ENCODE measurements around the gene USB1. TPM values are rescaled to one million over a fixed set of nuclear protein-coding genes. Genes with fewer than 3 reads are reported as not detected.

The USB1 gene
- total RNA-seq, 4 donors from 2014 or later = 21.3 to 63.4 (median 45.2) TPM

DNA sequence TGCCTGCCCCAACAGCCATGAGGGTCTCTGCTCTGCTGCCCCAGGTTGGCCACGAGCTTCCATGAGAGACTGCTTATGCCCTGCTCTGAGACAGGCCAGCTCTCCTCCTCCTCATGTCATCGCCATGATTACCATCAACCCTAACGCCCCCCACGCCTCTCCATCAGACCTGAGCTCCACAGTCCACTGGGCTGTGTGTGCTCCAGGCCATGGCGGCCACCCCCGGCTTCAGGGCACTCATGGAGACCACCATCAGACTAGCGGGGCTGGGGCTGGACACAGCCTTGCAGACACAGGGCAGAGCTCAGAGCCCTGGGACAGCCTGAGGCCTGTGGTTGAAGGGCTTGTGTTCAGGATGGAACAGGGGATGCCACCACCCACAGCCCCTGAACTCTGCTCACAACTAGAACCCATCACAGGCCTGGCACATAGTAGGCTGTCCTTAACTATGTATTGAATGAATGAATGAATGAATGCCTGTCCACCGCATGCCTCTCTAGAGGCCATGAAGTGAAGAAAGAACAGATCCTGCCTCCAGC is 44.9 kb upstream of the USB1 start:
- Histone ChIP-seq H3K4me3 (no peak overlapping the region), H3K36me3 (no peaks in the 10 kb centered on the region), H3K9me3 (no peaks in the 10 kb centered on the region), H3K4me1 (no peaks in the 10 kb centered on the region), H3K27me3 (no peaks in the 10 kb centered on the region), H3K27ac (no peak overlapping the region)
- TF ChIP-seq EP300 (IDR thresholded peaks at IDR 0.05; ENCODE audit: low read depth) = no peak
- no peak for TF ChIP-seq POLR2A (IDR thresholded peaks at IDR 0.05)
- TF ChIP-seq, protein P1, sequence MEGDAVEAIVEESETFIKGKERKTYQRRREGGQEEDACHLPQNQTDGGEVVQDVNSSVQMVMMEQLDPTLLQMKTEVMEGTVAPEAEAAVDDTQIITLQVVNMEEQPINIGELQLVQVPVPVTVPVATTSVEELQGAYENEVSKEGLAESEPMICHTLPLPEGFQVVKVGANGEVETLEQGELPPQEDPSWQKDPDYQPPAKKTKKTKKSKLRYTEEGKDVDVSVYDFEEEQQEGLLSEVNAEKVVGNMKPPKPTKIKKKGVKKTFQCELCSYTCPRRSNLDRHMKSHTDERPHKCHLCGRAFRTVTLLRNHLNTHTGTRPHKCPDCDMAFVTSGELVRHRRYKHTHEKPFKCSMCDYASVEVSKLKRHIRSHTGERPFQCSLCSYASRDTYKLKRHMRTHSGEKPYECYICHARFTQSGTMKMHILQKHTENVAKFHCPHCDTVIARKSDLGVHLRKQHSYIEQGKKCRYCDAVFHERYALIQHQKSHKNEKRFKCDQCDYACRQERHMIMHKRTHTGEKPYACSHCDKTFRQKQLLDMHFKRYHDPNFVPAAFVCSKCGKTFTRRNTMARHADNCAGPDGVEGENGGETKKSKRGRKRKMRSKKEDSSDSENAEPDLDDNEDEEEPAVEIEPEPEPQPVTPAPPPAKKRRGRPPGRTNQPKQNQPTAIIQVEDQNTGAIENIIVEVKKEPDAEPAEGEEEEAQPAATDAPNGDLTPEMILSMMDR (IDR thresholded peaks at IDR 0.05) = no peak
- TF ChIP-seq POLR2AphosphoS5 (IDR thresholded peaks at IDR 0.05) = no peak
- WGBS, 2 donors (ENCODE audit: low coverage in 1 of 2) = 89% methylated on average over 8 of the region's 8 CpGs; no CpG with 5 or more reads in 1 of the 2 donors
- no peak for DNase-seq
- intact Hi-C loops (cut with DNase I; ENCODE audit: low total_unique reads) = no loop called here
- in situ Hi-C loops (cut with MboI; ENCODE audit: low pct_ligation_motif_present in 1 of 4, low pct_unique_long_range_greater_than_20kb in 1 of 4, low sequenced_read_pairs in 3 of 4) = no loop called here

DNA sequence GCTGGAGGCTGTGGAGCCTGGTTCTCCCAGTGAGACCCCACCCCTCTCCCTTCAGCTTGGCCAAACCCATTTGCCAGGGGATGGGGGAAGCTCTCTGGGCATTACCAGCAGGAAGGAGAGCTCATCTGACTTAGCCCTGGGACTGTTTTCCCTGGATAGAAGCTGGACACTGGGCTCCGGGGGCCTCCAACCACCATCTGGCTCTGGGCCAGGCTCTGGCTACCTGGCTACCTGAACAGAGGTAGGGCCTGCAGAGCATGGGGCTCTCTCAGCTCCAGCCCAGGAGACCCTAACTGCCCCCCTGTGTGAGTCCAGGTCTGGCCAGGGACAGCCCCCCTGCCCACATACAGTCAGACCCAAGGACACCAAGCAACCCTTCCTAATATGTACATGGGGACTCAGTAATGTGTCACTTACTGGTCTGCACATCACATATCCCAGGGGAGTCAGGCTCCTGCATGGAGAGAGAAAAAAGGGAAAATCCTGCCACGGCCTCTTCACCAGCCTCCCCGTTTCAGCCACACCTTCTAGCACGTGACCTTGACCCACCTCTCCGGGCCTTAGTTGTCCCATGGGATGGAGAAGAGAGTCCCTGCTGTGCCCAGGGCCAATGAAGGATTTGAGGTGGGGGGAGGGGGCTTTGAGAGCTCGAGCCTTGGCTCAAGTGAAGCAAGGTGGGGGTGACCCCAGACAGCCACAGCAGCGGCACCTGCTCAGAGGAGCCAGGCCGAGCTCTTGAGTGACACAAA is 44.1 kb upstream of the USB1 start:
- H3K4me3 ChIP-seq = no peak overlapping the region
- H3K9me3 ChIP-seq = no peaks in the 10 kb centered on the region
- WGBS, 2 donors (ENCODE audit: low coverage in 1 of 2) = 64 to 71% methylated on average over 4 to 8 of the region's 8 CpGs
- intact Hi-C loops (cut with DNase I; ENCODE audit: low total_unique reads) (no loop called here), in situ Hi-C loops (cut with MboI; ENCODE audit: low pct_ligation_motif_present in 1 of 4, low pct_unique_long_range_greater_than_20kb in 1 of 4, low sequenced_read_pairs in 3 of 4) (no loop called here)
- no peaks in the 10 kb centered on the region for H3K36me3 ChIP-seq
- H3K27ac ChIP-seq = no peak overlapping the region
- H3K27me3 ChIP-seq = no peaks in the 10 kb centered on the region
- DNase-seq = no peak
- TF ChIP-seq POLR2AphosphoS5 (IDR thresholded peaks at IDR 0.05) (no peak), EP300 (IDR thresholded peaks at IDR 0.05; ENCODE audit: low read depth) (no peak), POLR2A (IDR thresholded peaks at IDR 0.05) (no peak)
- TF ChIP-seq, protein P1 (IDR thresholded peaks at IDR 0.05) = no peak
- no peaks in the 10 kb centered on the region for H3K4me1 ChIP-seq

DNA sequence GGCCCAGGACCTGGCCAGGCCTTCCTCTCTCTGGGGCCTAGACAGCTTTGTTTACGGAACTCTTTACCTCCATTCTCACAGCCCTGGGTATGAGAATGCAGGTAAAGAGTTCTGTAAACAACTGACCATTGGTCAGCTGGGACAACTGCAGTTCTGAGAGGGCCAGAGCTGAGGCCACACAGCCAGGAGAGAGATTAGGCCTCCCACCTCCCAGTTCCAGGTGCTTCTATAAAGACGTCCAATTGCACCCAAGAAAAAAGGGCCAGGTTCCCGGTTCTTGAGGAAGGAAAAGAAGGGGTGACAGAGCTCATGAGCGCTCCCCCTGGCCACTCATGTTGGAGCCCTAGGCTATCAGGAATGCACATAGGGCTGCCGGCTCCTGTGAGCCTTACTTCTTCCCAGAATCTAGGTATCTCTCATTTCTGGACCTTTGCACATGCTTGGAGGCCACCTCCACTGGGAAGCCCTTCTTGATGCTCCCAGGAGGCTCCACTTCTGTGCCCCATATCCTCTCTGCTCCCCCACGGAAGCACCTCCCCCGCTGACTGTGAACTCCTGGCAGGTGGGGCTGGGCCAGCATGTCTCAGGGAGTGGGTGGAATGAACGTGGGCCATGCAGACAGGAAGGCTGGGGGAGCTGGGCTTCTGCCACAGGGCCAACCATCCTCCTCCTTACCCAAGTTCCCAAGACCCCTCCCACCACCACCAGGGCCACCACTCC is 43.4 kb upstream of the USB1 start:
- Histone ChIP-seq H3K4me3 (no peak overlapping the region), H3K36me3 (no peaks in the 10 kb centered on the region), H3K27ac (no peak overlapping the region), H3K27me3 (no peaks in the 10 kb centered on the region), H3K4me1 (no peaks in the 10 kb centered on the region), H3K9me3 (no peaks in the 10 kb centered on the region)
- TF ChIP-seq, protein P1 (IDR thresholded peaks at IDR 0.05) = no peak
- TF ChIP-seq POLR2AphosphoS5 (IDR thresholded peaks at IDR 0.05) = no peak
- TF ChIP-seq POLR2A (IDR thresholded peaks at IDR 0.05) = no peak
- TF ChIP-seq EP300 (IDR thresholded peaks at IDR 0.05; ENCODE audit: low read depth) = no peak
- intact Hi-C loops (cut with DNase I; ENCODE audit: low total_unique reads) = no loop called here
- in situ Hi-C loops (cut with MboI; ENCODE audit: low pct_ligation_motif_present in 1 of 4, low pct_unique_long_range_greater_than_20kb in 1 of 4, low sequenced_read_pairs in 3 of 4) = no loop called here
- WGBS, 2 donors (ENCODE audit: low coverage in 1 of 2) = 75% methylated on average over 7 of the region's 8 CpGs; no CpG with 5 or more reads in 1 of the 2 donors
- DNase-seq = no peak

DNA sequence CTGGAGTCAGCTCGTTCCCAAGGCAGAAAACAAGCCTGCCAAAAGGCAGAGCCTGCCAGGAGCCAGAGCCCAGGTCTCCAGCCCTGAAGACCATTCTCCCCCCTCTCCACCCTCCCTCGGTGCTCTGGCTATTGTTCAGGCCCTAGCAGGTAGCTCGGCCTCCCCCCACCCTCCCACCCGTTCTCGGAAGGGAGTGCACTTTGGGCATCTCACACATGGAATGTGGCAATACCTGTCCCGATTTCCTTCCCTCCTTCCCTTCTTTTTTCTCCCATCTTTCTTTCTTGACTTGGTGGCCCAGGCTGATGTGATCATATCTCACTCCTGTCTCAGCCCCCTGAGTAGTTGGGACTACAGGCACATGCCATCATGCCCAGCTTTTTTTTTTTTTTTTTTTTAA is 42.7 kb upstream of the USB1 start:
- no peaks in the 10 kb centered on the region for H3K27me3 ChIP-seq
- 73% methylated on average over 6 of the region's 6 CpGs; no CpG with 5 or more reads in 1 of the 2 donors for WGBS, 2 donors (ENCODE audit: low coverage in 1 of 2)
- no peaks in the 10 kb centered on the region for H3K4me1 ChIP-seq
- intact Hi-C loops (cut with DNase I; ENCODE audit: low total_unique reads) = no loop called here
- H3K27ac ChIP-seq = no peak overlapping the region
- no peak for TF ChIP-seq EP300 (IDR thresholded peaks at IDR 0.05; ENCODE audit: low read depth)
- TF ChIP-seq, protein P1 (IDR thresholded peaks at IDR 0.05) = no peak
- no peak for TF ChIP-seq POLR2A (IDR thresholded peaks at IDR 0.05)
- H3K9me3 ChIP-seq = no peaks in the 10 kb centered on the region
- H3K4me3 ChIP-seq = no peak overlapping the region
- in situ Hi-C loops (cut with MboI; ENCODE audit: low pct_ligation_motif_present in 1 of 4, low pct_unique_long_range_greater_than_20kb in 1 of 4, low sequenced_read_pairs in 3 of 4) = no loop called here
- no peaks in the 10 kb centered on the region for H3K36me3 ChIP-seq
- DNase-seq = no peak
